NB4 (cell line): Measurements from ENCODE around the gene MYO6.
A peak's percentile ranks its signal among the peaks of the same experiment; 100 is the strongest.

Experiments
- DNase-seq: peaks from one replicate; pipeline ENCODE4 v3.0.0; 2010; ENCODE audit warnings: low read depth
- H3K4me3 ChIP-seq: one replicate; pipeline ENCODE4 v1.5.1; 2011; ENCODE audit warnings: mild to moderate bottlenecking, low read depth, low read length, moderate library complexity
- MYC ChIP-seq: IDR thresholded peaks from 2 replicates; pipeline ENCODE4 v1.6.1; 2011; ENCODE audit warnings: low read depth, low read length
- POLR2A ChIP-seq: IDR thresholded peaks from 2 replicates; pipeline ENCODE4 v1.6.1; 2011; ENCODE audit warnings: mild to moderate bottlenecking; ENCODE audit not compliant: insufficient read length; ENCODE audit errors: extremely low read depth
- TF ChIP-seq, protein P1 (sequence below): IDR thresholded peaks from 2 replicates; pipeline ENCODE4 v1.6.1; 2011; ENCODE audit warnings: low read depth, low read length
- TF ChIP-seq, protein P2 (sequence below): IDR thresholded peaks from one replicate; pipeline ENCODE4 v1.5.1; 2012; ENCODE audit warnings: low read depth, low read length

MYO6 gene

DNA sequence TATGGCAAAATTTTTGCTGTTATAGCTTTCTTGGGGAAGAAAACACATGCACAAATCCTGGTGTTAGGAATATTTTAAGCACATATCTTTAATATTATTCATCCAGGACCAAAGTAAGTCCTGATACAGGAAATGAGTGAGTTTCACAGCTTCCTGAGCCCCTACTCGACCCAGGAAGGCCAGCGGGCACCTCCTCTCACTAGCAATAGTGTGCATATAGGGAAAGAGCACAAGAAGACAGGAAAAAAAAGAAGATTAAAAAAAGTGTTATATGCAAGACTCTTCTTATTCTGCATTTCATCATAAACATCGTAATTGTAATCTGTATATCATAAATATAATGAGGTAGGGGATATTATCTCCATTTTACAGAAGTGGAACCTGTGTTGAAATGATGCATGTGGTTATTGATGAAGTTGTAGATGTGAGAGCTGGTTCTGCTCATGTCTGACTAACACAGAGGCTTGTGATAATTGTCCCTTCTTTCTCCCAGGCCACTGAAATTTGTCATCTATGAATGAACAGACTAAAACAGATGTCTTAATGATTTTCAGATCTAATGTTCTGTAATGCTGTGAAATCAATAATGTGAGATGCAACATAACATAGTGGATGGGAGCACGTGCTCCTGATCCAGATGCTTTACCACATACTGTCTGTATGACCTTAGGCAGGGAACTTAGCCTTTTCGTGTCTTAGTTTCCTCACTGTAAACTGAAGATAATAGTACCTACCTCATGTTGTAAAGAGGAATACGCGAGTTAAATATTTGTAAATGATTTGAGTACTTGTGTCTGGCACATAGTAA is 101.2 kb downstream of the MYO6 start:
- TF ChIP-seq, protein P1, sequence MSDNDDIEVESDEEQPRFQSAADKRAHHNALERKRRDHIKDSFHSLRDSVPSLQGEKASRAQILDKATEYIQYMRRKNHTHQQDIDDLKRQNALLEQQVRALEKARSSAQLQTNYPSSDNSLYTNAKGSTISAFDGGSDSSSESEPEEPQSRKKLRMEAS: no peak
- TF ChIP-seq POLR2A (no peak), MYC (no peak)
- TF ChIP-seq, protein P2, sequence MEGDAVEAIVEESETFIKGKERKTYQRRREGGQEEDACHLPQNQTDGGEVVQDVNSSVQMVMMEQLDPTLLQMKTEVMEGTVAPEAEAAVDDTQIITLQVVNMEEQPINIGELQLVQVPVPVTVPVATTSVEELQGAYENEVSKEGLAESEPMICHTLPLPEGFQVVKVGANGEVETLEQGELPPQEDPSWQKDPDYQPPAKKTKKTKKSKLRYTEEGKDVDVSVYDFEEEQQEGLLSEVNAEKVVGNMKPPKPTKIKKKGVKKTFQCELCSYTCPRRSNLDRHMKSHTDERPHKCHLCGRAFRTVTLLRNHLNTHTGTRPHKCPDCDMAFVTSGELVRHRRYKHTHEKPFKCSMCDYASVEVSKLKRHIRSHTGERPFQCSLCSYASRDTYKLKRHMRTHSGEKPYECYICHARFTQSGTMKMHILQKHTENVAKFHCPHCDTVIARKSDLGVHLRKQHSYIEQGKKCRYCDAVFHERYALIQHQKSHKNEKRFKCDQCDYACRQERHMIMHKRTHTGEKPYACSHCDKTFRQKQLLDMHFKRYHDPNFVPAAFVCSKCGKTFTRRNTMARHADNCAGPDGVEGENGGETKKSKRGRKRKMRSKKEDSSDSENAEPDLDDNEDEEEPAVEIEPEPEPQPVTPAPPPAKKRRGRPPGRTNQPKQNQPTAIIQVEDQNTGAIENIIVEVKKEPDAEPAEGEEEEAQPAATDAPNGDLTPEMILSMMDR: no peak
- H3K4me3 ChIP-seq: no peak overlapping the region
- no peak for DNase-seq

DNA sequence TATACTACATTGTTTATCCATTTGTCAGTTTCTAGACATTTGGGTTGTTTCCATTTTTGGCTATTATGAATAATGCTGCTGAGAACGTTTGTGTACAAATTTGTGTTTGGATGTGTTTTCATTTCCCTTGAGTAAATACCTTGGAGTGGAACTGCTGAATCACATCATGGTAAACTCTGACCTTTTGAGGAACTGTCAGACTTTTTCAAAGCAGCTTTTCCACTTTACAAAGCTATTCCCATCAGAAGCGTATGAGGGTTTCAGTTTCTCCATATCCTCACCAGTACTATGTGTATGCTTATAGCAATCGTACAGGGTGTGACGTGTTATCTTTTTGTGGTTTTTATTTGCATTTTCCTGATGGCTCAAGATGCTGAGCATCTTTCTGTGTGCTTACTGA is 103.7 kb downstream of the MYO6 start:
- no peak for DNase-seq
- TF ChIP-seq POLR2A: no peak
- TF ChIP-seq, protein P1: no peak
- TF ChIP-seq MYC: no peak
- TF ChIP-seq, protein P2: no peak

DNA sequence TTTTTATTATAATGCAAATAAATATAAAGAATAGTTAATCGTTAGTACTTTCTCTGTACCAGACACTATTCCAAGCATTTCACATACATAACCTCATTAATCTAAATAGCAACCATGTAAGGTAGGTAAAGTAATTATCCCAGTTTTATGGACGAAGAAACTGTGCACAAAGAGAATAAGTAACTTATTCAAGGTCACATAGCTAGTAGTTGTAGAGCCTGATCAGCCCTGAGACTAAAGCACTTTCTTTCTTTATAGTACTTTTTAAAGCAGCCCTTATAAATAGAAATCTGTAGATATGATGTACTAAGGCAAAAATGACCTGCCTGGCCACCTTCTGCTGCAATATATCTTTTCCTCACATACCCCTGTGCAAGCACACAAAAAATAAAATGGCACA is 104.8 kb downstream of the MYO6 start:
- no peak overlapping the region for H3K4me3 ChIP-seq
- no peak for TF ChIP-seq MYC
- TF ChIP-seq, protein P2: no peak
- TF ChIP-seq, protein P1: no peak
- no peak for TF ChIP-seq POLR2A
- DNase-seq: no peak

More for the DNA sequence above, 103.7 kb downstream of the MYO6 start:
- H3K4me3 ChIP-seq: no peak overlapping the region

DNA sequence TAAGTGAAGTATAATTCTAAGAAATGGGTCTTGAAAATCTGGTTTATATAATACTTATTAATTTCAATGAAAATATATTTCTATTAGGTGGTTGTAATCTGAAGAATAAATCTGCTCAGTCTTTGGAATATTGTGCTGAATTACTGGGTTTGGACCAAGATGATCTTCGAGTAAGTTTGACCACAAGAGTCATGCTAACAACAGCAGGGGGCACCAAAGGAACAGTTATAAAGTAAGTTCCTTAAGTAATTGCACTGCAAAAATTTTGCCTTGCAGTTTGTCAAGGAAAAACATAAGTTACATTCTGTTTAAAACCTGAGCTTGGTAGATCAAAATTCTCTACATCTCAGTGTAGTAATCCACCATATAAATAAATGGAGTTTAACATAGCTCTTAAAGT is 106.0 kb downstream of the MYO6 start:
- no peak overlapping the region for H3K4me3 ChIP-seq
- peak; percentile 74 for DNase-seq
- TF ChIP-seq MYC (no peak), POLR2A (no peak)
- TF ChIP-seq, protein P2: peak; percentile 68
- TF ChIP-seq, protein P1: no peak

DNA sequence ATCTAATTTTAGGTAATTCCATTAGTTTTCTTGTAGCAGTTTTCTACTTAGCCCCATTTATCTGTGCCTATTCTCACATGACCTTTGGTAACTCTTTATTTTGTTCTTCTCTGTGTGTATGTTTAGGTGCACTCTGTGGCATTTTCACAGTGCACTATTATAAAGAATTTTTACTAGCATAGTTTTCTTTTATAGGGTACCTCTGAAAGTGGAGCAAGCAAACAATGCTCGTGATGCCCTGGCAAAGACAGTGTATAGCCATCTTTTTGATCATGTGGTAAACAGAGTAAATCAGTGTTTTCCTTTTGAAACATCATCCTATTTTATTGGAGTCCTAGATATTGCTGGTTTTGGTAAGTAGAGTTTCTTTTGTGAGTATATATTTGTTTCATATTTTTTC is 107.9 kb downstream of the MYO6 start:
- no peak for DNase-seq
- no peak overlapping the region for H3K4me3 ChIP-seq
- no peak for TF ChIP-seq POLR2A
- TF ChIP-seq, protein P1: no peak
- no peak for TF ChIP-seq MYC
- TF ChIP-seq, protein P2: no peak
